DOHH2 (cell line): ENCODE data around the gene CACNA2D4.

Experiments
- CTCF ChIP-seq: fragments of 200-600 bp; sonication (generic); IDR thresholded peaks from one replicate; pipeline ENCODE4 v1.5.1; 2014; ENCODE audit warnings: antibody characterized with exemption, mild to moderate bottlenecking, low read depth, low read length; ENCODE audit not compliant: poor library complexity, severe bottlenecking
- EZH2phosphoT487 ChIP-seq: fragments of 200-600 bp; sonication (generic); IDR thresholded peaks from 2 replicates; pipeline ENCODE4 v1.6.1; 2017; ENCODE audit warnings: borderline replicate concordance, mild to moderate bottlenecking, antibody characterized with exemption, low read length, moderate library complexity, mixed read lengths

GRCh38 chr12:1880153-1880845 lies 38.2 kb downstream of the CACNA2D4 start:
- no peak for TF ChIP-seq CTCF
- no peak for TF ChIP-seq EZH2phosphoT487
